ENCODE data around the gene FANCM. TPM values are rescaled to one million over a fixed set of nuclear protein-coding genes. Genes with fewer than 3 reads are reported as not detected.

Gene FANCM, protein sequence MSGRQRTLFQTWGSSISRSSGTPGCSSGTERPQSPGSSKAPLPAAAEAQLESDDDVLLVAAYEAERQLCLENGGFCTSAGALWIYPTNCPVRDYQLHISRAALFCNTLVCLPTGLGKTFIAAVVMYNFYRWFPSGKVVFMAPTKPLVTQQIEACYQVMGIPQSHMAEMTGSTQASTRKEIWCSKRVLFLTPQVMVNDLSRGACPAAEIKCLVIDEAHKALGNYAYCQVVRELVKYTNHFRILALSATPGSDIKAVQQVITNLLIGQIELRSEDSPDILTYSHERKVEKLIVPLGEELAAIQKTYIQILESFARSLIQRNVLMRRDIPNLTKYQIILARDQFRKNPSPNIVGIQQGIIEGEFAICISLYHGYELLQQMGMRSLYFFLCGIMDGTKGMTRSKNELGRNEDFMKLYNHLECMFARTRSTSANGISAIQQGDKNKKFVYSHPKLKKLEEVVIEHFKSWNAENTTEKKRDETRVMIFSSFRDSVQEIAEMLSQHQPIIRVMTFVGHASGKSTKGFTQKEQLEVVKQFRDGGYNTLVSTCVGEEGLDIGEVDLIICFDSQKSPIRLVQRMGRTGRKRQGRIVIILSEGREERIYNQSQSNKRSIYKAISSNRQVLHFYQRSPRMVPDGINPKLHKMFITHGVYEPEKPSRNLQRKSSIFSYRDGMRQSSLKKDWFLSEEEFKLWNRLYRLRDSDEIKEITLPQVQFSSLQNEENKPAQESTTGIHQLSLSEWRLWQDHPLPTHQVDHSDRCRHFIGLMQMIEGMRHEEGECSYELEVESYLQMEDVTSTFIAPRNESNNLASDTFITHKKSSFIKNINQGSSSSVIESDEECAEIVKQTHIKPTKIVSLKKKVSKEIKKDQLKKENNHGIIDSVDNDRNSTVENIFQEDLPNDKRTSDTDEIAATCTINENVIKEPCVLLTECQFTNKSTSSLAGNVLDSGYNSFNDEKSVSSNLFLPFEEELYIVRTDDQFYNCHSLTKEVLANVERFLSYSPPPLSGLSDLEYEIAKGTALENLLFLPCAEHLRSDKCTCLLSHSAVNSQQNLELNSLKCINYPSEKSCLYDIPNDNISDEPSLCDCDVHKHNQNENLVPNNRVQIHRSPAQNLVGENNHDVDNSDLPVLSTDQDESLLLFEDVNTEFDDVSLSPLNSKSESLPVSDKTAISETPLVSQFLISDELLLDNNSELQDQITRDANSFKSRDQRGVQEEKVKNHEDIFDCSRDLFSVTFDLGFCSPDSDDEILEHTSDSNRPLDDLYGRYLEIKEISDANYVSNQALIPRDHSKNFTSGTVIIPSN (N-terminal part only)
- total RNA-seq (2014; rRNA removed; shearing (Covaris generic)) = 9.1 and 14.6 TPM in 2 replicates

DNA sequence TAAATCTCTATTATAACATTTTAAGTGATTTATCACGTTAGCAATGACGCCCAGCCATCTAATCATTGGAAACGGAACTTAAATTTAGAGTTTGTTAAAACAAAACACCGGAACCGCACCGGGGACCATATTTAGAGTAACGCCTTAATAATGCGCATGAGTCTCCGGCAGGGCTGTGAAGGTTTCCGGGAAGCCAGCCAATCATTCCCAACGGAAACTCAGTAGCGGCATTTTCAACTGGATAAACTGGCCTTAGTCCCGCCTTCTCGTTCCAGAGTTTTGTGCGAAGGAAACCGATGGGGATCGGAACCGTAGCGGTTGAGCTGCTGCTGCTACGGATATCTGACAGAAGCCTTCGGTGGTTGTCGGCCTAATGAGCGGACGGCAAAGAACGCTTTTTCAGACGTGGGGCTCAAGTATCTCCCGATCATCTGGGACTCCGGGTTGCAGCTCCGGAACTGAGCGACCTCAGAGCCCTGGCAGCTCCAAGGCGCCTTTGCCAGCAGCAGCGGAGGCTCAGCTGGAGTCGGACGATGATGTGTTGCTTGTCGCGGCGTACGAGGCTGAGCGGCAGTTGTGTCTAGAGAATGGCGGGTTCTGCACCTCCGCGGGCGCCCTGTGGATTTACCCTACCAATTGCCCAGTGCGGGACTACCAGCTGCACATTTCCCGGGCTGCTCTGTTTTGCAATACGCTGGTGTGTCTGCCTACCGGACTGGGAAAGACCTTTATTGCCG, at the start of gene FANCM:
Gene FANCM, plus strand, starts transcription at position 272 of the 737 bp plus-strand sequence. Its CDS starts 102 bp downstream, at position 374.
- no peaks in the 10 kb centered on the region for H3K36me3 ChIP-seq (replicated peaks; ENCODE audit: control insufficient read depth, insufficient read depth, low read length)
- peak; percentile 85 for DNase-seq
- H3K27me3 ChIP-seq (ENCODE audit: control insufficient read depth, insufficient read depth, low read length) = no peaks in the 10 kb centered on the region
- H3K4me3 ChIP-seq (ENCODE audit: insufficient read depth, low read depth, low read length) = peak within 1 kb of the TSS; percentile 95

DNA sequence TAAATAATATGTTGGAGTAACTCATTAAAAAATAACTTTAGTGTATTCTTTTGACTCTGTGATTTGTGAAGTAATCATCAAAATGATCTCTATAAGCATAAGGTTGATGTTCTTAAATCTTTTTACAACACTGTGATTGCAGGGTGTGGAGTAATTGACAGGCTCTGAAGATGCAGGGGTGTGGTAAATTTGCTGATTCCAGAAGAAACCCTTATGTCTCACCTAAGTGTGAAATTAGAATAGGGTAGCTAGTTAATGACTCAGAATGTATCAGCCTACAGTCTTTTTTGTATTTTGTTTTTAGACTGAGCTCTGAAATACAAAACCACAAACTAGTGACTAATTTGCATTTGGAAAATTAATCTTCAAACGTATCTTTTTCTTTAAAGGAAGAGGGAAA, 45.9 kb upstream of the FANCM start:
- no peak for DNase-seq
- H3K27me3 ChIP-seq (ENCODE audit: control insufficient read depth, insufficient read depth, low read length) = no peaks in the 10 kb centered on the region
- no peak overlapping the region for H3K4me3 ChIP-seq (ENCODE audit: insufficient read depth, low read depth, low read length)
- no peaks in the 10 kb centered on the region for H3K36me3 ChIP-seq (replicated peaks; ENCODE audit: control insufficient read depth, insufficient read depth, low read length)

DNA sequence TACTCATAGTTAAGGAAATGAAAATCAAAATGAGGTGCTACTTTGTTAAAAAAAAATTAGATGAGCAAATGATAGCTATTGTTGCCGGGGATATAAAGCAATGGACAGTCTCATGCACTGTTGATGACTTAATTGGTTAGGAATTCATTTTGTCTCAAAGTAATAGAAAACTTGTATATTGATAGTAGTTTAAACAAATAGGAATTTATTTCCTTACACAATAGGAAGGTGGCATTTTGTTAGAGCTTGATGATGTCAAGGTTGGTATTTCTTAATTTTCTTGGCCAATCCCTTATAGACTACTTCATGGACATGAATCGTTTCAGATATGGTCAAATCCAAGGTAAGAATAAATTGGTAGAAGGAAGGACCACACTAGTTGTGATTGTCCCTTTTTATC, 44.0 kb upstream of the FANCM start:
- DNase-seq = no peak
- no peak overlapping the region for H3K4me3 ChIP-seq (ENCODE audit: insufficient read depth, low read depth, low read length)
- H3K27me3 ChIP-seq (ENCODE audit: control insufficient read depth, insufficient read depth, low read length) = no peaks in the 10 kb centered on the region
- H3K36me3 ChIP-seq (replicated peaks; ENCODE audit: control insufficient read depth, insufficient read depth, low read length) = peaks cover 7% of the 10 kb centered on the region

DNA sequence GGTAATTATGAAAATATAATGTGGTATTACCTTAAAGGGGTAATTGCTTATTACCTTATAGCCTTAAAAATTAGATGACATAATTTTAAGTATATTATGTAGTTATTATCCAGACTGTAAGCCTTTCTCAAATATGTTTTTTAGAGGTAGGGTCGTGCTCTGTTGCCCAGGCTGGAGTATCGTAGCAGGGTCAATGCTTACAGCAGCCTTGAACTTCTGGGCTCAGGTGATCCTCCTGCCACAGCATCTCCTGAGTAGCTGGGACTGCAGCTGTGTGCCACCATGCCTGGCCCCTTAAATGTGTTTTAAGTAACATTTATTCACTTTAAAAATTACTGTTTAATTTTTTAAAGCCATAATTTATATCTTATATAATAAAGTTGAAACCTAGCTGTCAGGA, 41.5 kb upstream of the FANCM start:
- no peak overlapping the region for H3K4me3 ChIP-seq (ENCODE audit: insufficient read depth, low read depth, low read length)
- DNase-seq = no peak
- H3K36me3 ChIP-seq (replicated peaks; ENCODE audit: control insufficient read depth, insufficient read depth, low read length) = peaks cover 11% of the 10 kb centered on the region
- no peaks in the 10 kb centered on the region for H3K27me3 ChIP-seq (ENCODE audit: control insufficient read depth, insufficient read depth, low read length)

DNA sequence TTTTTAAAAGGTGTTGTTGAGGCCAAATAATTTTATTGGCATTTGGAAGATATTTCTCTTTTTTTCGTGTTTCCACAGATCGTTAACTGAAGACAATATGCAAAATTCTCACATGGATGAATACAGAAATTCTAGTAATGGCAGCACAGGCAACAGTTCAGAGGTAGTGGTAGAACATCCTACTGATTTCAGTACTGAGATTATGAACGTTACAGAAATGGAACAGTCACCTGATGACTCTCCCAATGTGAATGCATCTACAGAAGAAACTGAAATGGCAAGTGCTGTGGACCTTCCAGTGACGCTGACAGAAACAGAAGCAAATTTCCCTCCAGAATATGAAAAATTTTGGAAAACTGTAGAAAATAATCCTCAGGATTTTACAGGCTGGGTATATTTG, 40.6 kb upstream of the FANCM start:
- no peak for DNase-seq
- no peak overlapping the region for H3K4me3 ChIP-seq (ENCODE audit: insufficient read depth, low read depth, low read length)
- peaks cover 14% of the 10 kb centered on the region for H3K36me3 ChIP-seq (replicated peaks; ENCODE audit: control insufficient read depth, insufficient read depth, low read length)
- H3K27me3 ChIP-seq (ENCODE audit: control insufficient read depth, insufficient read depth, low read length) = no peaks in the 10 kb centered on the region

DNA sequence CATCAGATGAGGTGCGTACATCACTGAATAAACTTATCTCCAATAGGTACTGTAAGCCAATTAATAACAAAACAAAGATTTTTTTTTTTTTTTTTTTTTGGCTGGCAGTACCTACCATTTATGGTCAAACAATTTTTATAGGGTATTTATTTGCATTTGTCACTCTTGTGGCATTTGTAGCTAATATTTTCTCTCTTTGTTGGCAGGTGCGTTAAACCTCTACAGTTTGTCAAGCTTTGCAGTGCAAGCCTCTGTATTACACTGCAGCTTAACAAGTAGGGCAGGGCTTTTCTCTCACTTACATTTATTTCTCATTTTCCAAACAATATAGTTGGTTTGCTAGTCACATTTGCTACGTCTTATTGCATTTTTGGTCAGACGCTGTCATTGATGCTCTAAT, 39.5 kb upstream of the FANCM start:
- Histone ChIP-seq H3K4me3 (ENCODE audit: insufficient read depth, low read depth, low read length) (no peak overlapping the region), H3K27me3 (ENCODE audit: control insufficient read depth, insufficient read depth, low read length) (no peaks in the 10 kb centered on the region), H3K36me3 (replicated peaks; ENCODE audit: control insufficient read depth, insufficient read depth, low read length) (peaks cover 14% of the 10 kb centered on the region)
- no peak for DNase-seq

DNA sequence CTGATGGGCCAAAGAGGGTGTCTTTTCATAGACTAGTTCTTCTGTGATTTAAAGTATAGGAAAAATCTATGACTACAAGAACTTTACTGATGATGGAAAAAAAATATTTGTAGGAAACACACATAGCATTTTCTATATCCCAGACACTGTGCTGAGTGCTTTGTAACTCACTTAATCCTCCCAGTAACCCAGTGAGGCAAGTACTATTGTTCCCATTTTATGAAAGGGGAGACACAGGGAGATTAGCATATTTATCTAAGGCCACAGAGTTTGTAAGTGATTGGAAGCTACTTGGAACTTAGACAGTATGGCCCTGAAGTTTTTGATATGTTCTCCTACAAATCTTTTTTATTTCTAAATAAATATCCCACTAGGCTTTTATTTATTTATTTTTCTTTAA, 31.9 kb upstream of the FANCM start:
- no peak for DNase-seq
- H3K36me3 ChIP-seq (replicated peaks; ENCODE audit: control insufficient read depth, insufficient read depth, low read length) = peaks cover 7% of the 10 kb centered on the region
- H3K4me3 ChIP-seq (ENCODE audit: insufficient read depth, low read depth, low read length) = no peak overlapping the region
- no peaks in the 10 kb centered on the region for H3K27me3 ChIP-seq (ENCODE audit: control insufficient read depth, insufficient read depth, low read length)

DNA sequence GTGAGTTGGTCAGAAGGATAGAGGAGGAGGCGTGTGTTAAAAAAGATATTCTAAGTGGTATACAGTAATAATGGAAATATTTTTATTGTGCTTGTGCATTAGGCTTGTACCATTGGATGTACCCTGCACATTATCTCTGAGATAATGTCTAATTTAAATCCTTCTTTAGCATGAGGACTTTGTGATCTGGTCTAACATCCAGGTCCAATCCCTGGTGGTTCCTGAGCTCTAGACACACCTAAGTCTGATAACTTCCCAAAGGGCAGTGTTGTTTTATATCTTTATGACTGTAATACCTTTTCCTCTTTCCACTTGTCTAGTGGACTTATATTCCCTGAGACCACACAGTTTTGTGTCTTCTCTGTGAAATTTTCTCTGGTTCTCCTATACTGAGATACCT, 31.2 kb upstream of the FANCM start:
- Histone ChIP-seq H3K4me3 (ENCODE audit: insufficient read depth, low read depth, low read length) (no peak overlapping the region), H3K36me3 (replicated peaks; ENCODE audit: control insufficient read depth, insufficient read depth, low read length) (peaks cover 9% of the 10 kb centered on the region), H3K27me3 (ENCODE audit: control insufficient read depth, insufficient read depth, low read length) (no peaks in the 10 kb centered on the region)
- DNase-seq = no peak

DNA sequence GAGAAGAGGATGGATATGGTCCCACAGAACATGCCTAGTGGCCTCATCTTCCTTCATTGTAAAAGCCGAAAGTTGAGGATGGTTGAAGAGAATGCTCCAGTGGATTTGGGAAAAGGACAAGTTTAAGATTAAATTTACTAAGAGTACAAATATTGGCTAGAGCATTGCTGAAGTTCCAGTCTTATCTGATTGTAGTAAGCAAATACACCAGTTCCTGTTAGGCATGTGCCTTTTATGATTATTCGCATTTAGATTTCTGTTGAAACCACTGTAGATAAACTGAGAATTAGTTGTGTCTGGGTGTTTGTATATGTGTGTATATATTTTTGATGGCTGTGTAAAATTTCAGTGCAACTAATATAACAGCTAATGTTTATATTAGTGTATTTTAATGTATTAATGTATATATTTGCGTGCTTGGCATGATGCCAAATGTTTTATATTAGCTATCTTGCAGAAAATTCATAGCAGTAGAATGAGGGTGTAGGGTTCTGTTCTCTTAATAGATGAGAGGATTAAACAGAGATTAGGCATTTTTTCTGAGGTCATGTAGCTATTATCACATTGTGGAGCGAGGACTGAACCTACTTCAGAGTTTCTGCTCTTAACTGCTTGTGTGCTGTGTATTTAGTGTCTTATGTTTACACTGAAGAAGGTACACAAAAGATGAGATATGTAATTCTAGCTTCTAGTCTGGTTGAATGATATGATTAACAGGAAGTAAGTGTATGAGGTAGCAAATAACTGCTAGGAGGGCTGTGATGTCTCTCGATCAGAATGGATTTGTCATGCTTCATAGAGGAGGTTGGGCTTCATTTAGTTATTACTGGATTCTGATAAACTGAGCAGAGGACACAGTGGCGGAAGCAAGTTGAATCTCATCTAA, 22.6 kb upstream of the FANCM start:
- Histone ChIP-seq H3K36me3 (replicated peaks; ENCODE audit: control insufficient read depth, insufficient read depth, low read length) (peaks cover 17% of the 10 kb centered on the region), H3K4me3 (ENCODE audit: insufficient read depth, low read depth, low read length) (no peak overlapping the region), H3K27me3 (ENCODE audit: control insufficient read depth, insufficient read depth, low read length) (no peaks in the 10 kb centered on the region)
- DNase-seq = no peak

DNA sequence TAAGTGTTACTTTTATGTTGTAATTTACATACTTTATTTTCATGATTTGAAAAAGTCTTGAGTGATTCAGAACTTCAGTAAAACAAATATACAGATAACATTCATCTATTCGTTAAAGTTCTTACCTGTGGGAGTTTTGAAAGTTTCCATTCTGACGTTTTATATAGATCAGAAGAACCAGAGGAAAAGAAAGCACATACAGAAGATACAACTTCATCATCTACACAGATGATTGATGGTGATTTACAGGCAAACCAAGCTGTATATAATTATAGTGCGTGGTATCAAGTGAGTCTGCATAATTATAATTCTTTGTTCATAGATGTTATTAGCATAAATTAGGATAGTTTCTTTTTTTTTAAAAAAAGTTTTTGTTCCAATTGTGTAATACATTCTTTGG, 21.4 kb upstream of the FANCM start:
- DNase-seq = no peak
- H3K27me3 ChIP-seq (ENCODE audit: control insufficient read depth, insufficient read depth, low read length) = no peaks in the 10 kb centered on the region
- no peak overlapping the region for H3K4me3 ChIP-seq (ENCODE audit: insufficient read depth, low read depth, low read length)
- H3K36me3 ChIP-seq (replicated peaks; ENCODE audit: control insufficient read depth, insufficient read depth, low read length) = peaks cover 20% of the 10 kb centered on the region

DNA sequence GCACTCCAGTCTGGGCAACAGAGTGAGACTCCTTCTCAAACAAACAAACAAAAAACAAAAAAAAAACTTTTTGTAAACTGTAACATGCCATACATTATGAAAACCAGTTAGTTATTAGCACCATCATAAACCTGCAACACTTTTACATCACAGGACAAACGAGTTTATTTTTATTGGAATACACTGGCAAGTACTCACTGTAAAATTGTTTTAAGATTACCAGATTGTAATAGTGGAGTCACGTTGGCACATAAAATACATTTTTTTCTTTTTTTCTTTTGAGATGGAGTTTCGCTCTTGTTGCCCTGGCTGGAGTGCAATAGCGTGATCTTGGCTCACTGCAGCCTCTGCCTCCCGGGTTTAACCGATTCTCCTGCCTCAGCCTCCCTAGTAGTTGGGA, 17.1 kb upstream of the FANCM start:
- H3K4me3 ChIP-seq (ENCODE audit: insufficient read depth, low read depth, low read length) = no peak overlapping the region
- peaks cover 22% of the 10 kb centered on the region for H3K36me3 ChIP-seq (replicated peaks; ENCODE audit: control insufficient read depth, insufficient read depth, low read length)
- no peaks in the 10 kb centered on the region for H3K27me3 ChIP-seq (ENCODE audit: control insufficient read depth, insufficient read depth, low read length)
- no peak for DNase-seq

DNA sequence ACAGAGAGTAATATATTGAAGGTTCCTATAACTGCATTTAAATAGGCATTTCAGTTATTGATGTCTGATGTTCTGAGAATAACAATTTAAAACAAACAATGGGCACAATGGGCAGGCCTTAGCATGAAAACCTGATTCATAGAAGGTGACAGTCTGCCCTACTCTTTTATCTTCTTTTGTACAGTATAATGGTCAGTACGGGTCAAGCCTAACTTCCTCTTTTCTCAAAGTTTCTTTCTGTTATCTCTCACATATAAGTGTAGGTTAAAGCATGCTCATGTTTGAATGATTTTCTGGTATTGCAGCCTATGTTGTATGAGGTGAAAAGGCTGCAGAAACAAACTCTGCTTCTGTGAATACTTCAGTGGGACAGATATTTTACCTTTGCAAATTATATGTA, 15.6 kb upstream of the FANCM start:
- Histone ChIP-seq H3K4me3 (ENCODE audit: insufficient read depth, low read depth, low read length) (no peak overlapping the region), H3K36me3 (replicated peaks; ENCODE audit: control insufficient read depth, insufficient read depth, low read length) (peaks cover 21% of the 10 kb centered on the region), H3K27me3 (ENCODE audit: control insufficient read depth, insufficient read depth, low read length) (no peaks in the 10 kb centered on the region)
- no peak for DNase-seq

DNA sequence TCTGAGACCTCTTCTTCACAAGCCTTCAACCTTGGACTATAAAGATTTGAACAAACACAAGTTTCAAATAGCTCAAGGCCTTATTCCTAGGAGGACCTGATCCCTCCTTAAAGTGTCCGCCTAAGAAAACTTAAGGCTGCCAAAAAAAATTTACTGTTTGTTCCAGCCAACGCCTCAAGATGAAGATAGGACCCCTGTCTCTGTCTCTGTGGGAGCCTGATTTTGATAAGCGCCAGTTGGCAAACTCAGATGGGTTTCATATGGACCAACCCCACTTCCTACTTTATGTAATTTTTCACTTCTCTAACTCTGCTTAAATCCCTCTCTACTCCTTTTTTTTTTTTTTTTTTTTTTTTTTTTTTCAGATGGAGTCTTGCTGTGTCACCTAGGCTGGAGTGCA, 12.5 kb upstream of the FANCM start:
- no peak for DNase-seq
- Histone ChIP-seq H3K27me3 (ENCODE audit: control insufficient read depth, insufficient read depth, low read length) (no peaks in the 10 kb centered on the region), H3K4me3 (ENCODE audit: insufficient read depth, low read depth, low read length) (no peak overlapping the region), H3K36me3 (replicated peaks; ENCODE audit: control insufficient read depth, insufficient read depth, low read length) (peaks cover 22% of the 10 kb centered on the region)

Data from H7 (cell line).